SH-SY5Y (cell line): ENCODE results near the gene APP.

ENCODE experiments used
- GATA2 ChIP-seq: IDR thresholded peaks from 2 replicates; pipeline ENCODE4 v1.6.1; 2011; ENCODE audit warnings: mild to moderate bottlenecking, low read depth, low read length
- GATA3 ChIP-seq: IDR thresholded peaks from 2 replicates; pipeline ENCODE4 v1.6.1; 2011; ENCODE audit warnings: low read depth, mild to moderate bottlenecking, low read length, moderate library complexity

DNA sequence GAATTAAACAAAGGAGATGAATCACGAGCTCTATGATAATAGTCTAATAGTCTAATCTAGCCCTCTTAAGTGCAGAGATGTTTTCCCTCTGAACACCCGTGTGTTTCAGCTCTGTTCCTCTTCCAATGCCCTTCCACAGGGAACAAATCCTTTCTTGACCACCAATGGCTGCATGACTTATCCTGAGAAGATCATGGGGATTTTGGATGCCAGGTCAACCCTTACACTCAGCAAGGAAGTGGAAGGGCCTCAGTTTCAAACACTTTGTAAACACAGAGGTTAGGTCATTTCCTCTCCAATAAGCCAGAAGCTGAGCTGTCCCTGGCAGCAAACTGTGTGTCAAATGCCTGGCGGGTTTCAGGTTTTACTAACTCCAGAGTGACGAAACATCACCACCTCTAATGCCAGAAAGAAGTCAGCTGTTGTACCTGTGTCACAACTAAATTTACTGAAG, 235.8 kb downstream of the APP start:
- no peak for TF ChIP-seq GATA2
- TF ChIP-seq GATA3 = no peak
